ENCODE results near the gene PNLDC1. TPM values are rescaled to one million over a fixed set of nuclear protein-coding genes. Genes with fewer than 3 reads are reported as not detected.

The PNLDC1 gene
- total and polyA plus RNA-seq, 9 of the 15 experiments (the other 6 are each of a cell fraction or from before 2014, with no cell fraction given): 0.12 TPM; not detected in 8

- POLR2A ChIA-PET: no interaction called here
- no peaks in the 10 kb centered on the region for H3K79me2 ChIP-seq (ENCODE audit: control insufficient read depth, insufficient read depth, low read length)
- H3K4me3 ChIP-seq: no peak overlapping the region
- no peak overlapping the region for H3K4me2 ChIP-seq (ENCODE audit: insufficient read depth, low read length)
- no peak for TF ChIP-seq ZNF280A (IDR thresholded peaks at IDR 0.05; ENCODE audit: low read depth, partially characterized antibody)
- TF ChIP-seq NR3C1 (CRISPR knock-in tag; IDR thresholded peaks at IDR 0.05): 0 out of 2 replicates have a peak, but pooled peaks have one; percentile 39
- no peak for TF ChIP-seq ZNF696 (CRISPR knock-in tag; conservative IDR thresholded peaks at IDR 0.05)
- no peak for TF ChIP-seq E4F1 (CRISPR knock-in tag; IDR thresholded peaks at IDR 0.05; ENCODE audit: borderline replicate concordance)
- TF ChIP-seq ELK3 (CRISPR knock-in tag; IDR thresholded peaks at IDR 0.05): no peak
- TF ChIP-seq ZNF436 (CRISPR knock-in tag; IDR thresholded peaks at IDR 0.05): no peak
- no peak for TF ChIP-seq TAF1 (IDR thresholded peaks at IDR 0.05; ENCODE audit: control insufficient read depth, extremely low read depth, insufficient read depth, low read length, severe bottlenecking)
- TF ChIP-seq RAD21 (CRISPR knock-in tag; conservative IDR thresholded peaks at IDR 0.05 in 1 of 2, IDR thresholded peaks at IDR 0.05 in 1 of 2): peak in 1 of 2 experiments; percentile 28; a peak in 3 of 4 replicates
- TF ChIP-seq SREBF2 (CRISPR knock-in tag; IDR thresholded peaks at IDR 0.05): no peak
- peak; percentile 48; the same call in 1 of the 2 replicates for TF ChIP-seq CTBP1 (IDR thresholded peaks at IDR 0.05; ENCODE audit: borderline replicate concordance)
- 0 out of 2 replicates have a peak, but pooled peaks have one; percentile 80 for TF ChIP-seq EZH2 (IDR thresholded peaks at IDR 0.05; ENCODE audit: borderline replicate concordance, low read depth, low read length)
- TF ChIP-seq RNF2 (IDR thresholded peaks at IDR 0.05): 0 out of 2 replicates have a peak, but pooled peaks have one; percentile 12
- peak; percentile 39 to 51 (median 42); a peak in 5 of 6 replicates for TF ChIP-seq CTCF (IDR thresholded peaks at IDR 0.05 in 2 of 3, conservative IDR thresholded peaks at IDR 0.05 in 1 of 3; ENCODE audit: insufficient read depth in 2 of 3, low read depth in 1 of 3, low read length in 3 of 3)
- TF ChIP-seq RCOR1 (IDR thresholded peaks at IDR 0.05; ENCODE audit: borderline replicate concordance in 1 of 2, low read depth in 2 of 2, low read length in 2 of 2): peak in 1 of 2 experiments; percentile 38; a peak in 1 of 4 replicates
- no peaks in the 10 kb centered on the region for H3K9me3 ChIP-seq (replicated peaks; ENCODE audit: control insufficient read depth, insufficient read depth, low read depth, low read length)
- ATAC-seq (peak; percentile 65), FAIRE-seq (no peak), DNase-seq (ENCODE audit: extremely low read depth in 1 of 4, low spot score in 3 of 4) (peak in 3 of 4 experiments; percentile 44 to 52 (median 49))
- H3K27me3 ChIP-seq (ENCODE audit: control insufficient read depth in 2 of 2, insufficient read depth in 2 of 2, low read length in 2 of 2): peaks cover 77 to 85% of the 10 kb centered on the region in 2 experiments
- intact Hi-C loops (cut with micrococcal nuclease): no loop called here
- CTCF ChIA-PET (ENCODE audit: low intra/inter-chr PET ratio): no interaction called here
- H3K27ac ChIP-seq (ENCODE audit: extremely low read depth, low read depth, low read length): no peak overlapping the region
- peaks cover 3% of the 10 kb centered on the region; the same call in 1 of the 2 replicates for H4K20me1 ChIP-seq (replicated peaks; ENCODE audit: control insufficient read depth, insufficient read depth, low read length)
- H2AFZ ChIP-seq (ENCODE audit: low read depth, low read length): no peak overlapping the region
- no TSS peak for BruUV-seq (replicated peaks)
- in situ Hi-C loops (cut with MboI): no loop called here
- peaks cover 4% of the 10 kb centered on the region for H3K9me1 ChIP-seq (ENCODE audit: control insufficient read depth, insufficient read depth, low read length)
- WGBS (ENCODE audit: insufficient coverage, low coverage, missing lambda C conversion rate): 2% methylated on average over 16 of the region's 16 CpGs
- H3K36me3 ChIP-seq (ENCODE audit: control insufficient read depth, insufficient read depth, low read length): no peaks in the 10 kb centered on the region
- H3K4me1 ChIP-seq (replicated peaks in 1 of 2; ENCODE audit: control insufficient read depth in 2 of 2, insufficient read depth in 2 of 2, low read length in 2 of 2): peaks cover 0 to 5% of the 10 kb centered on the region in 2 experiments; a peak in 2 of 5 replicates
- no peak overlapping the region for H3K9ac ChIP-seq (ENCODE audit: insufficient read depth in 1 of 2, low read depth in 2 of 2, low read length in 2 of 2)
Measured at GRCh38 chr6:159819098-159819497, 19.0 kb downstream of the PNLDC1 start.
